Stomach (tissue), 4 donors: Measurements from ENCODE around the gene UQCRFS1.

Source experiments
- CTCF ChIP-seq, 7 experiments: fragments of 450-650 bp in 4 of 7; fragments of 200-600 bp in 3 of 7; sonication (generic) in 3 of 7; IDR thresholded peaks; one replicate each; pipeline ENCODE4 v1.5.1; 2016 to 2019; ENCODE audit warnings: antibody characterized with exemption in 7 of 7, control low read depth in 2 of 7, mild to moderate bottlenecking in 1 of 7
- EP300 ChIP-seq: sonication (generic); formaldehyde crosslinking; IDR thresholded peaks from one replicate; pipeline ENCODE4 v1.6.1; 2017; ENCODE audit warnings: antibody characterized with exemption
- POLR2A ChIP-seq, 4 donors: fragments of 450-650 bp; IDR thresholded peaks; one replicate each; pipeline ENCODE4 v1.6.1; 2016; ENCODE audit warnings: antibody characterized with exemption in 4 of 4, control low read depth in 2 of 4, mild to moderate bottlenecking in 1 of 4, moderate library complexity in 1 of 4
- POLR2AphosphoS5 ChIP-seq, 3 donors: sonication (generic); formaldehyde crosslinking; IDR thresholded peaks; one replicate each; pipeline ENCODE4 v1.6.1; 2016; ENCODE audit warnings: antibody characterized with exemption in 3 of 3

- TF ChIP-seq CTCF (IDR thresholded peaks at IDR 0.05) (no peak), EP300 (no peak), POLR2A (IDR thresholded peaks at IDR 0.05) (no peak), POLR2AphosphoS5 (IDR thresholded peaks at IDR 0.05) (no peak)
Measured at GRCh38 chr19:29255912-29256311, 43.0 kb upstream of the UQCRFS1 start.
